ENCODE data around the gene OVOL1.

- no peak for TF ChIP-seq POLR2AphosphoS5 (IDR thresholded peaks at IDR 0.05; ENCODE audit: borderline replicate concordance, low read depth, low read length)
- TF ChIP-seq EZH2 (IDR thresholded peaks at IDR 0.05) = no peak
Measured at GRCh38 chr11:65776710-65777141, 10.1 kb upstream of the OVOL1 start.

Measured in SK-N-MC (cell line).